Liver (tissue), 3 donors: ENCODE results near the gene PPT2.

Experiments used
- FOXA1 ChIP-seq: IDR thresholded peaks from 2 replicates; pipeline ENCODE4 v1.6.1; 2016; ENCODE audit warnings: antibody characterized with exemption
- RXRA ChIP-seq, 2 donors: IDR thresholded peaks; 2 replicates each; pipeline ENCODE4 v1.6.1; 2017 to 2018; ENCODE audit warnings: antibody characterized with exemption in 2 of 2, mild to moderate bottlenecking in 1 of 2
- SP1 ChIP-seq: IDR thresholded peaks from 2 replicates; pipeline ENCODE4 v1.6.1; 2018; ENCODE audit warnings: antibody characterized with exemption, mild to moderate bottlenecking
- TF ChIP-seq, protein P1 (sequence below): fragments of 150-350 bp; IDR thresholded peaks from 2 replicates; pipeline ENCODE4 v1.5.1; 2017; ENCODE audit warnings: improper control_type of control experiment, low read depth, low read length; ENCODE audit not compliant: missing input control
- TF ChIP-seq, protein P2 (sequence below): IDR thresholded peaks from 2 replicates; pipeline ENCODE4 v1.6.1; 2016; ENCODE audit warnings: antibody characterized with exemption
- TF ChIP-seq, protein P3 (sequence below): IDR thresholded peaks from 2 replicates; pipeline ENCODE4 v1.6.1; 2016; ENCODE audit warnings: antibody characterized with exemption
- TF ChIP-seq, protein P4 (sequence below): IDR thresholded peaks from 2 replicates; pipeline ENCODE4 v1.6.1; 2016; ENCODE audit warnings: antibody characterized with exemption
- donor health status: healthy.
- donor health status: healthy.

DNA sequence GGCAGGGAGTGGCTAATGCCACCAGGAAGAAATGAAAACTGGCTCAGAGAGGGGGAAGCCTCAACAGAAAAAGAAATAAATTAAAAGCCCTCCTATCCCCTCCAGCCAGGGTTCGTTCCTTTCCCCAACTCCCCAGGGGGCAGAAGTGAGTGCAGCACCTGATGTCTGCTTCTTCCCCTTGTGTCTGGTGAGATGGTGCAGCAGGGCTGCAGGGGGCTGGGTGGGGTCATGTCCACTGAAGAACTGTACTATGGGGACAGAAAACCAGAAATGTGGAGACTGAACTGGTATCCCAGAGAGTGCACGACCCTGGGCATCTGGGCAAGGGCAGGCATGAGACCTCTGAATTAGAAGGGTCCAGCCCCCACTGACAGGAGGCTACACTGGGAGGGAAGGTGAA lies 14.4 kb downstream of the PPT2 start:
- TF ChIP-seq, protein P1, sequence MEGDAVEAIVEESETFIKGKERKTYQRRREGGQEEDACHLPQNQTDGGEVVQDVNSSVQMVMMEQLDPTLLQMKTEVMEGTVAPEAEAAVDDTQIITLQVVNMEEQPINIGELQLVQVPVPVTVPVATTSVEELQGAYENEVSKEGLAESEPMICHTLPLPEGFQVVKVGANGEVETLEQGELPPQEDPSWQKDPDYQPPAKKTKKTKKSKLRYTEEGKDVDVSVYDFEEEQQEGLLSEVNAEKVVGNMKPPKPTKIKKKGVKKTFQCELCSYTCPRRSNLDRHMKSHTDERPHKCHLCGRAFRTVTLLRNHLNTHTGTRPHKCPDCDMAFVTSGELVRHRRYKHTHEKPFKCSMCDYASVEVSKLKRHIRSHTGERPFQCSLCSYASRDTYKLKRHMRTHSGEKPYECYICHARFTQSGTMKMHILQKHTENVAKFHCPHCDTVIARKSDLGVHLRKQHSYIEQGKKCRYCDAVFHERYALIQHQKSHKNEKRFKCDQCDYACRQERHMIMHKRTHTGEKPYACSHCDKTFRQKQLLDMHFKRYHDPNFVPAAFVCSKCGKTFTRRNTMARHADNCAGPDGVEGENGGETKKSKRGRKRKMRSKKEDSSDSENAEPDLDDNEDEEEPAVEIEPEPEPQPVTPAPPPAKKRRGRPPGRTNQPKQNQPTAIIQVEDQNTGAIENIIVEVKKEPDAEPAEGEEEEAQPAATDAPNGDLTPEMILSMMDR: no peak
- TF ChIP-seq, protein P2, sequence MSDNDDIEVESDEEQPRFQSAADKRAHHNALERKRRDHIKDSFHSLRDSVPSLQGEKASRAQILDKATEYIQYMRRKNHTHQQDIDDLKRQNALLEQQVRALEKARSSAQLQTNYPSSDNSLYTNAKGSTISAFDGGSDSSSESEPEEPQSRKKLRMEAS: no peak
- TF ChIP-seq FOXA1 (no peak), SP1 (no peak), RXRA (IDR thresholded peaks at IDR 0.05) (no peak)
- TF ChIP-seq, protein P3, sequence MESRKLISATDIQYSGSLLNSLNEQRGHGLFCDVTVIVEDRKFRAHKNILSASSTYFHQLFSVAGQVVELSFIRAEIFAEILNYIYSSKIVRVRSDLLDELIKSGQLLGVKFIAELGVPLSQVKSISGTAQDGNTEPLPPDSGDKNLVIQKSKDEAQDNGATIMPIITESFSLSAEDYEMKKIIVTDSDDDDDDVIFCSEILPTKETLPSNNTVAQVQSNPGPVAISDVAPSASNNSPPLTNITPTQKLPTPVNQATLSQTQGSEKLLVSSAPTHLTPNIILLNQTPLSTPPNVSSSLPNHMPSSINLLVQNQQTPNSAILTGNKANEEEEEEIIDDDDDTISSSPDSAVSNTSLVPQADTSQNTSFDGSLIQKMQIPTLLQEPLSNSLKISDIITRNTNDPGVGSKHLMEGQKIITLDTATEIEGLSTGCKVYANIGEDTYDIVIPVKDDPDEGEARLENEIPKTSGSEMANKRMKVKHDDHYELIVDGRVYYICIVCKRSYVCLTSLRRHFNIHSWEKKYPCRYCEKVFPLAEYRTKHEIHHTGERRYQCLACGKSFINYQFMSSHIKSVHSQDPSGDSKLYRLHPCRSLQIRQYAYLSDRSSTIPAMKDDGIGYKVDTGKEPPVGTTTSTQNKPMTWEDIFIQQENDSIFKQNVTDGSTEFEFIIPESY: no peak
- TF ChIP-seq, protein P4, sequence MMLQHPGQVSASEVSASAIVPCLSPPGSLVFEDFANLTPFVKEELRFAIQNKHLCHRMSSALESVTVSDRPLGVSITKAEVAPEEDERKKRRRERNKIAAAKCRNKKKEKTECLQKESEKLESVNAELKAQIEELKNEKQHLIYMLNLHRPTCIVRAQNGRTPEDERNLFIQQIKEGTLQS: no peak
